NOMO-1 treated with dmso at 0.1 percent for 144 hours (cell line): ENCODE results near the gene TBC1D9B.

Source experiments
- DNase-seq: peaks from one replicate; lab custom pipeline; 2025; ENCODE audit not compliant: unreplicated experiment; lab: John Stamatoyannopoulos, UW

Gene TBC1D9B

GRCh38 chr5:179907556-179908324 is at the start of gene TBC1D9B:
TBC1D9B (minus strand) TSS chr5:179907897; CDS start chr5:179907821, 76 bp downstream.
- peak; percentile 72 for DNase-seq

GRCh38 chr5:179955630-179956029 is 47.9 kb upstream of the TBC1D9B start:
- no peak for DNase-seq

DNA sequence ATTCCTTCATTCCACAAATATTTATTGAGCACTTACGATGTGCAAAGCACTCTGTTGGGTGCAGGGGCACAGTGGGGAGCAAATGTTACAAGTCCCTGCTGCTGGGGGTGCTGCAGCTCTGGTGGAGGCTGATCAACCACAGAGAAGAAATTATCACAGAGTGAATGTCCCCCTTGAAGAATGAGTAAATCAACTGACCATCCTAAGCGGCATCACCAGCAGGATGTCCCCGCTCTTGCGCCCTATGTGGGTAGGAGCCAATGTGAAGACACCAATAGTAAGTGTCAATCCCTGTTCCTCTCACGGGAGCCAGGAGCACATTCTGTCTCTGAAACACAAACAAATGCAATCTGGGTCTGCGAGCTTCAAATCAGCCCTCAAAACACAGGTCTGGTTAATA is 47.4 kb upstream of the TBC1D9B start:
- DNase-seq = no peak

- DNase-seq = no peak
These were observed 46.7 kb upstream of the TBC1D9B start for GRCh38 chr5:179954434-179954833.

GRCh38 chr5:179953987-179954386 is 46.3 kb upstream of the TBC1D9B start:
- DNase-seq = no peak

GRCh38 chr5:179936976-179937681 is 29.4 kb upstream of the TBC1D9B start:
- DNase-seq = no peak

- DNase-seq = no peak
These were observed 23.2 kb upstream of the TBC1D9B start for GRCh38 chr5:179930788-179931473.

- no peak for DNase-seq
These were observed 20.1 kb upstream of the TBC1D9B start for GRCh38 chr5:179927824-179928223.

DNA sequence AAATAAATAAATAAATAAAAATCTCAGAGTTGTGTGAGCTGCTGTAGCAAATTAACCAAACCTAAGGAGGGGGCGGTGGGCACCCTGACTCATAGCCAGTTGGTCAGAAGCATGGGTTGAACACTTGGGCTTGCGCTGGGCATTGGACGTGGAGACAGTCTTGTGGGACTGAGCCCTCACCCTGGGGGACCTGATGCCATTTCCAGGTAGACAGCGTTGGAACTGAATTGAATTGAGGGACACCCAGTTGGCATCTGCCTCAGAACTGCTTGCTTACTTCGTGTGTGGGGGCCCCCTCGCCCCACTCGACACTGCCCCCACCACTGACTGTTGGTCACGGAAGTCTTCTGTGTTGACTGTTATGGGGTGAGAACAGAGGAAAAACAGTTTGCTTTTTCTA is 19.0 kb upstream of the TBC1D9B start:
- DNase-seq = no peak

- peak; percentile 95 for DNase-seq
These were observed 15.7 kb upstream of the TBC1D9B start for GRCh38 chr5:179923436-179923835.

DNA sequence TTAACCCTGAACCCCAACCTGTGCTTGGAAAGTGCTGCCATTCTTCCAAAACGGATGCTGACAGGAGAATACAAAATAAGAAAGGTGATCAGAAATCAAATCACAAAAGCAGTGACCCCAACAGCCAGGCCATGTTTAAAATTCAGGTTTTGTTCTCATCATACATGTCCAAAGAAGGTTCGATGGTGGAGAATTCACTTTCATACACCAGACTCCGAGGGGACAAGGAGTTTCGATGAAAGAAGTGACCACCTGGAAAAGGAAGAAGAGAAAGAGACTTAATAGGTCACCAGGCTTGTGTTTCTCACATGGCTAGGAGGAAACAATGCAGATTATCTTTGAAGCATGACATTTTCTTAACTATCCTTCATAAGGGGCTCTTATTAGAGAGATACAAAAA is 12.5 kb upstream of the TBC1D9B start:
- DNase-seq = no peak

GRCh38 chr5:179919487-179920060 is 11.9 kb upstream of the TBC1D9B start:
- no peak for DNase-seq

- no peak for DNase-seq
These were observed 11.2 kb upstream of the TBC1D9B start for GRCh38 chr5:179918742-179919486.

- no peak for DNase-seq
These were observed 8.8 kb upstream of the TBC1D9B start for GRCh38 chr5:179916523-179916922.

DNA sequence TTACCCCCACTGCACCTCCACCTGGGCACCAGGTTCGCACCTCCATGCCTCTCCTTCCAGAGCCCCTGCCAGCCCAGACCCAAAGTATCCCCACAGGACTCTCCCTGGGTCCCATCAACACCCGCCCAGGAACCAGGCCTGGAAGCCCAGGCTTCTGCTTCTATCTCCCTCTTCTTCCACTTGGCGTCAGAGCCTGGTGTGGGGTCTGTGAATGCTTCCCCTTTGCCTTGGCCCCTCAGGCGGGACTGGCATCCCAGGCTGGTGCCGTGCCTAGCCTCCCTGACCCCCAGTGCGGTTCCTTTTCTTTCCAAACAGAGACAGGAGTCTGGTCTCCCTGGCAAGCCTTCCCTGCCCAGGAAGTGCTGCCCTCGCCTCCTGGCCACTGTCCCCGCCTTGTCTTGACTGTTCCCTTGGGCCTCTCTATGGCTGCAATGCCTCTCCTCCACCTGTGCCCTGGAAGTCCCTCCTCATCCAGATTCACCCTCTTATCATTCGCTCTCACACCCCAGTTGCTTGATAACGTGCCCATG is 7.8 kb upstream of the TBC1D9B start:
- DNase-seq = no peak

GRCh38 chr5:179914032-179914755 is 6.5 kb upstream of the TBC1D9B start:
- DNase-seq = peak; percentile 90

- no peak for DNase-seq
These were observed 5.8 kb upstream of the TBC1D9B start for GRCh38 chr5:179913461-179913860.

- no peak for DNase-seq
These were observed 5.3 kb upstream of the TBC1D9B start for GRCh38 chr5:179912951-179913350.

GRCh38 chr5:179912386-179912785 is 4.7 kb upstream of the TBC1D9B start:
- DNase-seq = no peak

DNA sequence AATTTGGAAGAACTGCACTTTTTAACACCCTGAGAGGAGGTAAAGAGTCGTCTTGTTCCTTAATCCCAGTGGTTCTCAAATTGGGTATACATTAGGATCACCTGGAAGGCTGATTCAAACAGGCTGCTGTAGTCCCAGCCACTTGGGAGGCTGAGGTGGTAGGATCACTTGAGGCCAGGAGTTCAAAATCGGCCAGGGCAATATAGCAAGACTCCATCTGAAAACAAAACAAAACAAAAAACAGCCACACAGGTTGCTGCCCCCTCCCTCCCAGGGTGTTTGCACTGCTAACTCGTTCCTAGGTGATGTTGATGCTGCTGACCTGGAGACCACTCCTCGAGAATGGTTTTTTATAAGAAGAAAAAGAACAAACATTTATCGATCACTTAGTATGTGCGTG is 1.5 kb upstream of the TBC1D9B start:
- no peak for DNase-seq
